Renal cortical epithelial cell (primary cell): ENCODE results near the gene ERVK3-1. TPM values are rescaled to one million over a fixed set of nuclear protein-coding genes. Genes with fewer than 3 reads are reported as not detected.
"Not testable (repeated sequence)": the region's sequence is repeated elsewhere in the genome, so short reads cannot be mapped to it uniquely, and the experiment has no call there.

ENCODE experiments used
- DNase-seq: peaks from one replicate; pipeline ENCODE4 v3.0.0-alpha.2; 2011; ENCODE audit warnings: low read depth
- total RNA-seq: library from RNA; depleted of rRNA; stranded (reverse); fragments of >200 nt; gene quantifications from 2 replicates; pipeline ENCODE4 v1.2.3, GENCODE V29; 2014

The ERVK3-1 gene, protein sequence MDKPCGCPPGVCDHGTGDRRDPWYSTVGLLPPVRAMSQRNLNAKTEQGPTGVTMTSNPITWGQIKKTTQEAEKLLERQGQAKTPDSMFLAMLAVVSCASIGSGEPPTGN
- total RNA-seq: 37.3 and 37.6 TPM in 2 replicates

DNA sequence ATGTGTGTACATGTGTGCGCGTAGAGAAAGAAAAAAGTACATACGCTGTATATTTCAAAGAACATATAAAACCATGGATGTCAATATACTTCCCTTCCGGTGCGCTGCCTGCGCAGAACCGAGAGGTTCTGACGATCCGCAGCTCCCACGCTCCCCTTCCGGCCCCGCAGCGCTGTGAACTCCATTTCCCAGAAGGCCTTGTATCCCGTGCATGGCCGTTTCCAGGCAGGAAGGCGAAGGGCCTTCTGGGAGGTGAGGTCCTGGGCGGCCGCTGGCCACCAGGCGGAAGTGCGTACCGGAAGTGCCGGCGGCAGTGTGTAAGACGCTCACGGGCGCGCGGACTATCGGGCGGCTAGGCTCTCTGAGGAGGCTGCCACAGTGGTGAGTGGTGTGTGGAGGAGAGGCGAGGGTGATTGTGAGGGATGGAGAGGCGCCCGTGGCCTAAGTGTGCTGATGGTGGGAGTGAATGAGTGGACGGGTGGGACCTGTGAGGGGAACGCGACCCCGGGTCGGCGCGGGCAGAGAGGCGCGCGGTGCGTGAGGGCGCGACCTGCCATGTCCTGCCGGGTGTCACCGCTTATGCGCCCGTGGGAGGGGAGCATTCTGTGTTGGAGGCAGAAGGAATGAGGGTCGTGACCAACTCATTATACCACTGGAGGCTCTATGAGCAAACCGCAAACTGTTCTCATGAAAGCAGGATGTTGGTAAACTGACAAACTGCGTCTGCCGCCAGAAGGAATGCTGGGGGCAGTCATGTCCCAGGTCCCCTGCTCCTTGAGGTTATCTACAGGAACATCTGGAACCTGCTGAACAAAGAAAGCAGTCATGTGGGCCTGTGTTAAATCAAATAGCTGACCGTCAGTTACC lies at the start of gene ERVK3-1:
TSS of gene ERVK3-1 (plus strand) at position 313 of the 867 bp plus-strand sequence. CDS start 6,792 bp downstream, outside the sequence.
- DNase-seq: peak; percentile 94

DNA sequence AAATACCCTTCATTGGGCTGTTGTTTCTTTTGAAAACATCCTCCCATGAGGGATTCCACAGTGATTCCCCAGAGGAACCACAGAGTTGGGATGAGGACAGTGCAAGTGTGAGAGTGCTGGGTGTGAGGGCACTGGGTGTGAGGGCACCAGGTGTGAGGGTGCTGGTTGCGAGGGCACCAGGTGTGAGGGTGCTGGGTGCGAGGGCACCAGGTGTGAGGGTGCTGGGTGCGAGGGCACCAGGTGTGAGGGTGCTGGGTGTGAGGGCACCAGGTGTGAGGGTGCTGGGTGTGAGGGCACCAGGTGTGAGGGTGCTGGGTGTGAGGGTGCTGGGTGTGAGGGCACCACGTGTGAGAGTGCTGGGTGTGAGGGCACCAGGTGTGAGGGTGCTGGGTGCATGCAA lies 46.9 kb upstream of the ERVK3-1 start:
- DNase-seq: not testable (repeated sequence)

DNA sequence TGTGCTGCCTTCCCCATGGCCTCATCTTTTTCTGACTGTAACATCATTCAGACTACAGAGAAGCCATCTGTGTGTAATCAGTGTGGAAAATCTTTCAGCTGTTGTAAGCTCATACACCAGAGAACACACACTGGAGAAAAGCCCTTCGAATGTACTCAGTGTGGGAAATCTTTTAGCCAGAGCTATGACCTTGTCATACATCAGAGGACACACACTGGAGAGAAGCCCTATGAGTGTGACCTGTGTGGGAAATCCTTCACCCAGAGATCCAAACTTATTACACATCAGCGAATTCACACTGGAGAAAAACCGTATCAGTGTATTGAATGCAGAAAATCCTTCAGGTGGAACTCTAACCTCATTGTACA lies 43.6 kb upstream of the ERVK3-1 start:
- DNase-seq: no peak

DNA sequence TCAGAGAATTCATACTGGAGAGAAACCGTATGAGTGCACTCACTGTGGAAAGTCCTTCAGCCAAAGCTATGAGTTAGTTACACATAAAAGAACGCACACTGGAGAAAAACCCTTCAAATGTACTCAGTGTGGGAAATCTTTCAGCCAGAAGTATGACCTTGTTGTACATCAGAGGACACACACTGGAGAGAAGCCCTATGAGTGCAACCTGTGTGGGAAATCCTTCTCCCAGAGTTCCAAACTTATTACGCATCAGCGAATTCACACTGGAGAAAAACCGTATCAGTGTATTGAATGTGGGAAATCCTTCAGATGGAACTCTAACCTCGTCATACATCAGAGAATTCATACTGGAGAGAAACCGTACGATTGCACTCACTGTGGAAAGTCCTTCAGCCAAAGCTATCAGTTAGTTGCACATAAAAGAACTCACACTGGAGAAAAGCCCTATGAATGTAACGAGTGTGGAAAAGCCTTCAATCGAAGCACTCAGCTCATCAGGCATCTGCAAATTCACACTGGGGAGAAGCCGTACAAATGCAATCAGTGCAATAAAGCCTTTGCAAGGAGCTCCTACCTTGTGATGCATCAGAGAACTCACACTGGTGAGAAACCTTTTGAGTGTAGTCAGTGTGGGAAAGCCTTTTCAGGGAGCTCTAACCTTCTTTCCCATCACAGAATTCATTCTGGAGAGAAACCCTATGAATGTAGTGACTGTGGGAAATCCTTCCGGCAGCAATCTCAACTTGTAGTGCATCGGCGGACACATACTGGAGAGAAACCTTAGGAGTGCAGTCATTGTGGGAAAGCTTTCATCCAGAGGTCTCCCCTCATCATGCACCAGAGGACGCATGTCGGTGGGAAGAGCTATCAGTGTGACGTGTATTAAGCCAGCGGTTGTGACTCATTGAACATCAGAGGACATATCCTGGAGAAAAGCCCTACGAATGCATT lies 42.9 kb upstream of the ERVK3-1 start:
- no peak for DNase-seq

DNA sequence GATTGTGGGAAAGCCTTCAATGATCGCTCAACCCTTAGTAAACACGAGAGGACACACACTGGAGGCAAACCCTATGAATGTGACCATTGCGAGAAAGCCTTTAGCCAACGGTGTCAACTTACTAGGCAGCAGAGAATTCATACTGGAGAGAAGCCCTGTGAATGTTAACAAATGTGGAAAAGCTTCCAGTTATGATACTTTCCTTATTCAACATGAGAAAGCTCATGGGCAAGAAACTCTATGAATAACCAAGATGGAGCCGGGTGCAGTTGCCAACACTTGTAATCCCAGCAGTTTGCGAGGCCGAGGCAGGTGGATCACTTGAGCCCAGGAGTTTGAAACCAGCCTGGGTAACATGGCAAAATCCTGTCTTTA lies 42.3 kb upstream of the ERVK3-1 start:
- DNase-seq: no peak

DNA sequence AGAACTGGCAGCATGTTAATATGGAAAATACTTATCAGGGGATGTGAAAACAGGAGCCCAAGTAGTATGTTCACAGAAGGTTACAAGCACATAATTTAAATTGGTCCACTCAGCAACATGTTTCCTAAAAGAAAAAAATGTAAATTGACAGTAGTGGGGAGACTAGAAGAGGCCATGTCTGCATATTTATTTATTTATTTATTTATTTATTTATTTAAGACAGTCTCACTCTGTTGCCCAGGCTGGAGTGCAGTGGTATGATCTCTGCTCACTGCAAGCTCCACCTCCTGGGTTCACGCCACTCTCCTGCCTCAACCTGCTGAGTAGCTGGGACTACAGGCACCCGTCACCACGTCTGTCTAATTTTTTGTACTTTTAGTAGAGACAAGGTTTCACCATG lies 40.1 kb upstream of the ERVK3-1 start:
- no peak for DNase-seq

DNA sequence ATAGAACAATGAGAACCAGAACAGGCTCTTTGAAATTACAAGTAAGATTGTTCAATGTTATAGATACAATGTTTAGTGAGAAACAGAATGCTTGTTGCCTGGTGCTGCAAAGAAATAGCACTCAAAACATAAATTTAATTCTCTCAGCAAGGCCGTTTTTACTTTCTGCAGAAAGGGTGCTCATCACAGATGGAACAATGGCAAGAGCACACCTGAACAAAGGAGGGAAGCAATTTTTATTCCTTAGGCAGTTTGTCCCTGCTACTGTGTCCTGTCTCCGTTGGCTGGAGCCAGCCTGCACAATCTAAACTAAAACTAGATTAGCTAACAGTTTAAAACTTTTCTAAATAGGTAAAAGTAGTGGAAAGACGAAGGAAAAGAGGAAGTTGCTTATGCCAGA lies 36.8 kb upstream of the ERVK3-1 start:
- DNase-seq: no peak

DNA sequence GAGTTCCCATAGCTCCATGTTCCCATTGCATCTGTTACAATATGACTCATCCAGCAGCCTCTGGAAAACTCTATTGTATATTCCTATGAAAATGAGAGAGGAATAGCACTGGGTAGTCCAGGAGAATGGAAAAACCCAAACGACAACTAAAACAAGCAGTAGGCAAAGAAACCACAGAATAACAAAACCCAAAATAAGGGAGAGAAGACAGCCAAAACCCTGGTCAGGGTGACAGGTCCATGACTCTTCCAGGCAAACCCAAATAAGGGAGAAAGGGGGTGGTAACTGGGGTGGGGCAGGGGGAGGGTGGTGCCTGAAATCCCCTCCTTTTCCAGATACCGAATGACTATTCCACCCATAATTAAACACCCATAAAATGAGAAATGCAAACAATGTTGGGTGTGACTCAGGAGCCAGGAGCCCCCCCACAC lies 30.4 kb upstream of the ERVK3-1 start:
- DNase-seq: no peak

DNA sequence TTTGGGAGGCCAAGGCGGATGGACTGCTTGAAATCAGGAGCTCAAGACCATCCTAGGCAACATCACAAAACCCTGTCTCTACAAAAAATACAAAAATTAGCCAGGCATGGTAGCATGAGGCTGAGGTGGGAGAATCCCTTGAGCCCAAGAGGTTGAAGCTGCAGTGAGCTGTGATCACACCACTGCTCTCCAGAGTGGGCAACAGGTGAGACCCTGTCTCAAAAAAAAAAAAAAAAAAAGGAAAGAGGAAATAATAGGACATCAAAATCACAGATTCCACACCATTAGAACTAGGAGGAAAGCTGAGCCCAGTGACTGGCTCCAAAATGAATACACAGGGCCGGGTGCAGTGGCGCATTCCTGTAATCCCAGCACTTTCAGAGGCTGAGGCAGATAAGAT lies 29.6 kb upstream of the ERVK3-1 start:
- no peak for DNase-seq

DNA sequence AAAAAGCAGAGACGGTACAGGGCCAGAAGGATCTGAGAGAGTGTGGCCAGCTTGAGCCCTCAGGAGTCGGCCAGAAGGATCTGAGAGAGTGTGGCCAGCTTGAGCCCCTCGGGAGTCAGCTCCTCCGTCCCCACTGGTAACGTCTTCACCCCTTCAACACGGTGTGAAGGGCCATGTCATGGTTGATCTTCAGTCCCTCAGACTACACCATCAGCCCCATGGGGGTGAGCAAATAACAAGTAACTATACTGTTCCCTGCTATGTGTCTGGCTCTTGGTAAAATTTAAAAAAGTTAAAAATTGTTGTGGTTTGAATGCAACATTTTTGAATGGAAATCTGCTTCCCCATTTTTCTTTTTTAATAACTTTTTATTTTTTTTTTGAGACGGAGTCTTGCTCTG lies 28.0 kb upstream of the ERVK3-1 start:
- DNase-seq: no peak

DNA sequence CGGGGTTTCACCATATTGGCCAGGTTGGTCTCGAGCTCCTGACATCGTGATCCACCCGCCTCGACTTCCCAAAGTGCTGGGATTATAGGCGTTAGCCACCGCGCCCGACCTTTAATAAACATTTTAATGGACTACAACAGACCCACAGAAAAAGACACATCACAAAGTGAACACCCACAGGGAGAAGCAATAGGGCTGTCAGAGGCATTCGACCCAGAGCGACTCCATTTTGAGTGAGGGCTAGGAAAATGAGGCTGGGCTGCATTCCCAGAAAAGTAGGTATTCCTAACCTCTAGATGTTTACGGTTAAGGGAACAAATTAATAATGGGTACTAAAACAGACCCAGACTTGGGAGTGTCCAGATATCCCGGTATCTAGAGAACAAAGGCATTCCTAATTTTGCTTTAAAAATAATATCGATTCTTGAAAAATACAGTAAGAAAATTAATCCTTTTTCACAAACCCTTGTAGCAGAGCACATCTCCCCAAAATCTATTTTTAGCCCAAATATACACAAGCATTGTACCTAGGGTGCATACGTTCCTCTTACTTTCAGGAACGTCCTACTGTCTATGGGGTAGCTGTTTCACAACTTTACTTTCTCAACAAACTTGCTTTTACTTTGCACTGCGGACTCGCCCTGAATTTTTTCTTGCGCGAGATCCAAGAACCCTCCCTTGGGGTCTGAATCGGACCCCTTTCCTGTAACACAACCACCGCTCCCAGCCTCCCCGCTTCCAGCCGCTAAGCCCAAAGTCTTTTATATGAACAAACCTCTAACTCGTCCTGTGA lies 27.2 kb upstream of the ERVK3-1 start:
- DNase-seq: no peak

DNA sequence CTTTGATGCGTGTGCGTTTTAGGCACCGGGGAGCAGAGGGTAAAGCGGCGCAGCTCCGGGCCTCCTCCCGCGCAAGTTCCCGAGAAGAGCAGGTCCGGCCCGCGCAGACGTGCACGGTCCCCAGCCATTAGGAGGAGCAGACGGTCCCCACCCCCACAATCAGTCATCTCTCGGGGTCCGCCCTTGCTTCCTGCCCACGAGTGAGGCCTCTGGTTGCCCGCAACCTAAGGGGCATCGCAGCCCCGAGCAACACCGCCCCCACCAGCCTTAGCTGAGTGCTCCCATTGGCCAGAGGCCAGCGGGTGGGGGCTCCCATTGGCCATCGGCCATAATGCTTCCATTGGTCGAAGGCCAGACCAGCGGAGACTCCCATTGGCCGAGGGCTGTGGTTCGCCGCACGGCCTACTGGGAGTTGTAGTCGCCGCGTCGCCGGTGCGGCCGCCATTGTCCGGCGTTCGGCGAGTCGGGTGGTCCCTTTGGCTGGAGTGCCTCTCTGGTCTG lies 26.6 kb upstream of the ERVK3-1 start, which contains the start of gene ZNF8:
TSS of gene ZNF8 (plus strand) at position 415 of the 501 bp plus-strand sequence. CDS start 127 bp downstream, outside the sequence.
- peak; percentile 95 for DNase-seq

DNA sequence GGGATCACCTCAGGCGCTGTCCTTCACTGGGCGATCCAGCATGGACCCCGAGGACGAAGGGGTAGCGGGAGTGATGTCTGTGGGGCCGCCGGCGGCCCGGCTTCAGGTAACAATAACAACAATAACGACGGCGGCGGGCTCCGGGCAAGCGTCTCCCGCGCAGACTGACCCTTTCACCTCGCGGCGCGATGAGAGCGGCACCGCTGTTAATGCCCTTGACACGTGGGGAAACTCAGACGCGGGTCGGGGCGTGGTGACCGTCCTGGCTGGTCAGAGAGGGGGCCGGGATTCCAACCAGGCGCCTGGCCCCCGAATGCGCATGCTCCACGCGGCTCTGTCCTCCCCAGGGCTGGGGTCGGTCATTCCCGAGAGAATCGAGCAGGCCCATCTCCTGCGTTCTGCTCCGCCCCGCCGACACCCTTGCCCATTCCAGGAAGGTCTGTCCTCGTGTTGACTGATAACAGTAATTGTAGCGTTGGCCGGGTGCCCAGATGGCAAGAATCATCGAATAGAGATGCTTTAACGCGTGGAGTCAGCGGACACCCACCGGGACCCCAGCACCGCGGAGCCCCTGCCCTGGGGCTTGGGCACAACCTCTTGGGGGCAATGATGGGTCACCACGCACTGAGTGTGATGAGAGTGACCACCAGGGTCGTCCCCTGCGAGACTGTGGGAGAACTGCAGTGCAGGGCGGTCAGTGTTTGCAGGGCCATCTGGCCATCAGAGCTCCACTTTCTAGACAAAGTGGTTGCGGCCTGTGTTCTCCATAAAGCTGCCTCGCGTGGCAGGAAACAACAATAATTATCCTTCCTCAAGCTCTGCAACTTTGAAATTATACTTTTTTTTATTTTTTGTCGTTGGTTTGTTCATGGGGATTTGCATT lies 25.9 kb upstream of the ERVK3-1 start:
- peak; percentile 19 for DNase-seq

DNA sequence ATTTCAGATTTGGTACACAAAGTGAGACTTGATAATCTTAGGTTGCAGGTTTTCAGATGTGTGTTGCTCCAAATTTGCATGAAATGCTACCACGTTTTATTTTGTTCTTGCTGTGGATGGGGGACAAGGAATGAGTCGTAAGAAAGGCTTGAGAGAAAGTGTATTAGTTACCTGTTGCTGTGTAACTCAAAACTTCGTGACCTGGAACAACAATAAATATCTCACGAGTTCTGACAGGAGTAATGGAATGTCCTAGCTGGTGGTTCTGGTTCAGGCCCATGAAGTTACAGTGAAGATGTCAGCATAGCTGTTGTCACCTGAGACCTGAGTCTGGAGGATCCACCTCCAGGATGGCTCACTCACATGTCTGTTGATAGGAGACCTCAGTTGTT lies 25.3 kb upstream of the ERVK3-1 start:
- DNase-seq: peak; percentile 58

DNA sequence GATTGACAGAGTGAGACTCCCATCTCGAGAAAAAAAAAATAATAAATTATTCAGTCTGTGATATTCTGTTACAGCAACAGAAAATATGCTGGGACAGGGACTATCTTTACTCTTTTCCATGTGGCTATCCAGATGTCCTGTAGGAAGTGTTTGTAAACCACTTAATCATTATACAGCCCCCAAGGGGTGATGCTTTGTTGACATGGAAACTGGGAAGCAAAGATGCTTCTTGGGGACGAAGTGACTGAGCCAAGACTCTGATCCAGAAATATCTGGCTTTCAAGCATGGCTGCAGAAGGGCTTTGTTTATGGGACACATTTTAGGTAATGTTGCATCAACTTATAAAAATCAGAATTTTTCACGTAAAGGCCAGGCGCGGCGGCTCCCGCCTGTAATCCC lies 21.0 kb upstream of the ERVK3-1 start:
- DNase-seq: no peak

DNA sequence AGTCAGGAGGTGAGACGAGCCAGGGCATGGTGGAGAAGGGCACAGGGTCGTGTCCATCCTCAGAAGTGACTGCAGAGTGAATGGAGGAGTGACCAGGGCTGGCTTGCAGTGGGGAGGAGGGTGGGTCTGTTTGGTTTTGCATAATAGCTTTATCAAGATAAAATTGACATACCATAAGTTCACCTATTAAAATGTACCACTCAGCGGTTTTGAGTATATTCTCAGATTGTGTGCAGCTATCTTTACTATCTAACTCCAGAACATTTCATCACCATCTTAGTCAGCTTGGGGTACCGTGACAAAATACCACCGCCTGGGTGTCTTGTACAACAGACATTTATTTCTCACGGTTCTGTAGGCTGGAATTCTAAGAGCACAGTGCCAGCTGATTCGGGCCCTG lies 13.2 kb upstream of the ERVK3-1 start:
- no peak for DNase-seq

DNA sequence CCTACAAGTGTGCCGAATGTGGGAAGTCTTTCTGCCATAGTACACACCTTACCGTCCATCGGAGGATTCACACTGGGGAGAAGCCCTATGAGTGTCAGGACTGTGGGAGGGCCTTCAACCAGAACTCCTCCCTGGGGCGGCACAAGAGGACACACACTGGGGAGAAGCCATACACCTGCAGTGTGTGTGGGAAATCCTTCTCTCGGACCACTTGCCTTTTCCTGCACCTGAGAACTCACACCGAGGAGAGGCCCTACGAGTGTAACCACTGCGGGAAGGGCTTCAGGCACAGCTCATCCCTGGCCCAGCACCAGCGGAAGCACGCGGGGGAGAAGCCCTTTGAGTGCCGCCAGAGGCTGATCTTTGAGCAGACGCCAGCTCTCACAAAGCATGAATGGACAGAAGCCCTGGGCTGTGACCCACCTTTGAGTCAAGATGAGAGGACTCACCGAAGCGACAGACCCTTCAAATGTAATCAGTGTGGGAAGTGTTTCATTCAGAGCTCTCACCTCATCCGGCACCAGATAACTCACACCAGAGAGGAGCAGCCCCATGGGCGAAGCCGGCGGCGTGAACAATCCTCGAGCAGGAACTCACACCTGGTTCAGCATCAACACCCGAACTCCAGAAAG lies 10.3 kb upstream of the ERVK3-1 start:
- no peak for DNase-seq

DNA sequence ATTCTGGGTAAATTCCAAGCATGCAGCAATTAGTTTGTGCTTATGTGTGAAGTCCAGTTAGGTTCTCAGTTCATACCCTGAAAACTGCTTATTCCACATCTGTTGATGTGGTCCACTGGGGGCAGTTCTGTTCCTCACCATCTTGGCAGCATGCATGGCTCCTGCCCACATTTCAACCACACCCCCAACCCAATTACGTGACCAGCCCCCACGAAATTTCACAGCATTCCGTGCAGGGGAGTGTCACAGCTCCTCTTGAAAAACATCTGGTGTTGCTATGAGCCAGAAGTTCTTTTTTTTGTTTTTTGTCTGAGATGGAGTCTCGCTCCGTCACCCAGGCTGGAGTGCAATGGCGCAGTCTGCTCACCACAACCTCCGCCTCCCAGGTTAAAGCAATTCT lies 9.1 kb upstream of the ERVK3-1 start:
- no peak for DNase-seq

DNA sequence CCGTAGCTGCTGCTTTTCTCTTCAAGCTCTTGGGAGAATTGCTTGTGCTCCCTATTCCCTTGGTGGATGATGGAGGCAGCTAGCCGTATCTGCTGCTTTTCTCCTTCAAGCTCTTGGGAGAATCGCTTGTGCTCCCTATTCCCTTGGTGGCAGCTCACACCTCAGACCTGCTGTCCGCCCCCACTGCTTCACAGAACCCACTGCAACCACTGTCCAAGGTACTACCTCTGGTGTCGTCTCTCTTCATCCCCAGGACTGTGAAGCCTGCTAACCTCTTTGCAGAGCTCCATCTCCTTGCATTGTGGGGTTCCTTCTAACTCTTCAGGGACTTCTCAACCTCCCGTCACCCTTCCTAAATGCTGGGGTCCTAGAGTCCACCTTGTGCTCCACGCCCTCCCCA lies 4.6 kb upstream of the ERVK3-1 start:
- DNase-seq: no peak

DNA sequence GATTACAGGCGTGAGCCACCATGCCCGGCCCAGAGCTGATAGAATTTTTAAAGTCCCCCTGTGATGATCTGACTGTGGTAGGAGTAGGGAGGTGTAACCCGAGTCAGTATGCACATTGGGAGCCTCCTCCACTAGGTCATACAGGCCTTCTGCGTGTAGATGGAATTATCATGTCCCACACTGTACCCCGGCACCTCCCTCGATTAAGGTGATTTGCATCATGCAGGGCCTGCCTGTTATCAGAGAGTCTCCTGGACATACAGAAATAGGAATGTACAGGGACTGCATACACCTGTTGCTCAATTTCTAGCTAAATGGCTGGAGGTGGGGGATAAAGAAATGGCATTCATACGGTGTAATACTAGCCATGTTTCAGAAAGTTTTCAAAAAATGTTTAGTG lies 922 bp upstream of the ERVK3-1 start:
- no peak for DNase-seq
